PFSK-1 (cell line): ENCODE data around the gene PAPPA2.

Experiments
- FOXP2 ChIP-seq: optimal IDR thresholded peaks from 2 replicates; pipeline ENCODE3; 2011; ENCODE audit warnings: borderline replicate concordance, control low read depth, inconsistent platforms; ENCODE audit not compliant: insufficient read depth; ENCODE audit errors: extremely low read length, extremely low read depth
- POLR2AphosphoS5 ChIP-seq: IDR thresholded peaks from 2 replicates; pipeline ENCODE4 v1.6.1; 2012; ENCODE audit warnings: low read depth, mild to moderate bottlenecking, control low read depth, low read length, moderate library complexity
- SIN3A ChIP-seq: IDR thresholded peaks from 2 replicates; pipeline ENCODE4 v1.6.1; 2012; ENCODE audit warnings: mild to moderate bottlenecking, low read length, moderate library complexity, borderline replicate concordance; ENCODE audit not compliant: insufficient read depth
- TAF1 ChIP-seq: IDR thresholded peaks from 2 replicates; pipeline ENCODE4 v1.6.1; 2012; ENCODE audit warnings: low read length, control low read depth, borderline replicate concordance; ENCODE audit not compliant: insufficient read depth
- TF ChIP-seq, protein P1 (sequence below), 2 experiments: IDR thresholded peaks; 2 replicates each; pipeline versions ENCODE4 v1.6.1 to v1.8.0; 2011 to 2012; ENCODE audit warnings: low read depth in 2 of 2, low read length in 2 of 2, control low read depth in 1 of 2, inconsistent platforms in 1 of 2, mild to moderate bottlenecking in 1 of 2, moderate library complexity in 1 of 2; ENCODE audit not compliant: insufficient read depth in 1 of 2

Gene PAPPA2

DNA sequence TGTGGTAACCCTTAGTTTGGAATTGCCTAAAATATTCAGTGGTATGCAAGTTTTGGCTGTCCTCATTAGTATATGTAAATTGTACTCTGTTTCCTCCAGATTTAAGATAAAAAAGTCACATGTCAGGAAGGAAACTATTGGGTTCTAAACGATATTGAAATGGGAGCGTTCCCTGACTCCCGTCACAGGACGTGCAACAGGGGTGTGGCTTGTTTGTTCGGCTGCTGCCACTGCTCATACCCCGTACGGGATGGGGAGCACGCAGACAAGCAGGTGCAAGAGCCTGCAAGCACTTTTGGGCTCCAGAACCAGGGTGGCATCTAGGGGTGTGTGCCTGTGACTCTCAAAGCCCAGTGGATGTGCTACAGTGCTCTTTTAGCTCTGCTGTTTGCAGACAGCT, 6.2 kb upstream of the PAPPA2 start:
- TF ChIP-seq TAF1 (no peak), FOXP2 (no peak), POLR2AphosphoS5 (no peak), SIN3A (no peak)
- TF ChIP-seq, protein P1, sequence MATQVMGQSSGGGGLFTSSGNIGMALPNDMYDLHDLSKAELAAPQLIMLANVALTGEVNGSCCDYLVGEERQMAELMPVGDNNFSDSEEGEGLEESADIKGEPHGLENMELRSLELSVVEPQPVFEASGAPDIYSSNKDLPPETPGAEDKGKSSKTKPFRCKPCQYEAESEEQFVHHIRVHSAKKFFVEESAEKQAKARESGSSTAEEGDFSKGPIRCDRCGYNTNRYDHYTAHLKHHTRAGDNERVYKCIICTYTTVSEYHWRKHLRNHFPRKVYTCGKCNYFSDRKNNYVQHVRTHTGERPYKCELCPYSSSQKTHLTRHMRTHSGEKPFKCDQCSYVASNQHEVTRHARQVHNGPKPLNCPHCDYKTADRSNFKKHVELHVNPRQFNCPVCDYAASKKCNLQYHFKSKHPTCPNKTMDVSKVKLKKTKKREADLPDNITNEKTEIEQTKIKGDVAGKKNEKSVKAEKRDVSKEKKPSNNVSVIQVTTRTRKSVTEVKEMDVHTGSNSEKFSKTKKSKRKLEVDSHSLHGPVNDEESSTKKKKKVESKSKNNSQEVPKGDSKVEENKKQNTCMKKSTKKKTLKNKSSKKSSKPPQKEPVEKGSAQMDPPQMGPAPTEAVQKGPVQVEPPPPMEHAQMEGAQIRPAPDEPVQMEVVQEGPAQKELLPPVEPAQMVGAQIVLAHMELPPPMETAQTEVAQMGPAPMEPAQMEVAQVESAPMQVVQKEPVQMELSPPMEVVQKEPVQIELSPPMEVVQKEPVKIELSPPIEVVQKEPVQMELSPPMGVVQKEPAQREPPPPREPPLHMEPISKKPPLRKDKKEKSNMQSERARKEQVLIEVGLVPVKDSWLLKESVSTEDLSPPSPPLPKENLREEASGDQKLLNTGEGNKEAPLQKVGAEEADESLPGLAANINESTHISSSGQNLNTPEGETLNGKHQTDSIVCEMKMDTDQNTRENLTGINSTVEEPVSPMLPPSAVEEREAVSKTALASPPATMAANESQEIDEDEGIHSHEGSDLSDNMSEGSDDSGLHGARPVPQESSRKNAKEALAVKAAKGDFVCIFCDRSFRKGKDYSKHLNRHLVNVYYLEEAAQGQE (IDR thresholded peaks at IDR 0.05; ENCODE audit: insufficient read depth in 1 of 2, low read depth in 2 of 2, low read length in 2 of 2): no peak

DNA sequence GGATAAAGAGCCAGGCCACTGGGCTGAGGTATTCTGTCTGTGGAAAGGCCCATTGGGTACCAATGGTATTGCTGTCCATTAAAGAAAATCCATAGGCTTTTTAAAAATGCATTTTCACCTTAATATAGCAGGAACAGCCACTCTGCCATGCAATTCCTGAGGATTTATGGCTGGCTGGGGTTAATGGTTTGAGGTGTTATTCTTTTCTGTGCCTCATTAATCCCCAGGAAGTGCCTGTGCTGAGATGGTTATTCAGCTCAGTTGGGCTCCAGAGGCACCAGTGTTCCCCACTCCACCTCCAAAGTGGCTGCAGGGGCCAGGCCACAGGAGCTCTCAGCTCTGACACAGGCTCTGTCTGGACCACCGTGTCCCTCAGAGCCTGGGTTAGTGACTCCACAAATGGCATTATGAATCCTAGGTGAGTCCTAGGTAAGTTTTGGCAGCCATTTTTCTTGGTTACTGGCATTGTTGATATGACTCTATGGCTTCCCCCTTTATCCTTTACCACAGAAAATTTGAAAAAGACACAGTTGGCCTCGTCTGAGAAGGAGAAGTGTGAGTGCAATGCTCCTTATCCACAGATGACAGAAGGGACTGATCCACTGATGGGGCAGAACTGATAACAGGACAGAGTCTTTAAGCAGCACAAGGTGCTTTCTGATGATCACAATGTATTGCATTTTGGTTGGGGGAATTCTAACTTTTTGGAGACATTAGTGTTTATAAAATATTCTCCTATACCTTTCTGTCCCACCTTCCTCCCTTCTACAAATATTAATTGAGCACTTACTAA, 2.2 kb upstream of the PAPPA2 start:
- TF ChIP-seq POLR2AphosphoS5 (no peak), TAF1 (no peak), FOXP2 (no peak), SIN3A (no peak)
- TF ChIP-seq, protein P1 (IDR thresholded peaks at IDR 0.05; ENCODE audit: insufficient read depth in 1 of 2, low read depth in 2 of 2, low read length in 2 of 2): no peak

DNA sequence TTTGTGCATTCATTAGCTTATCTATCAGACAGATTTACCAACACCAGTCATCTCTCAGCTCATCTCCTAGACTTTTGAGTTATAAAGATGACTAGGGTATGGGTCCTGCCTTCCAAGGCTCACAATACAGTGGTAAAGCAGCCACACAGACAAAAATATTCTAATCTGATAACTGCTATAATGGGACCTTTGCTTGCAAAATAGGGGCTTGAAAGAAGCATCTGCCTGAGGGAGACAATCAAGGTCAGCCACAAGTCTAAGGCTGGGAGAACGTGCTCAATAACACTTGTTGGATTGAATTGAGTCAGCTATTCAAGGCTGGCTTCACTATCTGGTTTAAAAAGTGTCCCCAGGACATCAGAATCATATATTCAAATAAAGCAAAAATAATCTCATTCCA, 1.4 kb upstream of the PAPPA2 start:
- no peak for TF ChIP-seq FOXP2
- no peak for TF ChIP-seq SIN3A
- no peak for TF ChIP-seq TAF1
- TF ChIP-seq POLR2AphosphoS5: no peak
- TF ChIP-seq, protein P1 (IDR thresholded peaks at IDR 0.05; ENCODE audit: insufficient read depth in 1 of 2, low read depth in 2 of 2, low read length in 2 of 2): no peak

DNA sequence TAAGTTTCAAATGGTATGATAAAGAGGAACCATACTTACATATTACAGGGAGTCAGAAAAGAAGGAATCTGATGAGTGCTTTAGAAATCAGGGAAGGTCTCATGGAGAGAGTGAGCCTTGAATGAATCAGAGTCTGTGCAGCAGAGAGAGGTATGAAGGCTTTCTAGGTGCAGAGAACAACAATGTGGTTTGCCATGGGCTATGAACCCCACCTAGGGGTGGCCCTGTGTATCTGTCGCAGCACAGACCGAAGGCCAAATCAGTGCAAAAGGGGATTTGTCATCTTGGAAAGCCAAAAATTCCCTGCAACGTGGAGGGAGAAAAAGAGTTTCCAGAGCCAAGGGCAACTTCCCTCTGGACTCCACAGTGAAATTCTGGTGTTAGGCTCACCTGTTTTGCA, 3.5 kb downstream of the PAPPA2 start:
- no peak for TF ChIP-seq SIN3A
- TF ChIP-seq TAF1: no peak
- TF ChIP-seq POLR2AphosphoS5: no peak
- TF ChIP-seq FOXP2: no peak
- TF ChIP-seq, protein P1 (IDR thresholded peaks at IDR 0.05; ENCODE audit: insufficient read depth in 1 of 2, low read depth in 2 of 2, low read length in 2 of 2): no peak
